Stimulated activated naive CD8-positive, alpha-beta T cell treated with anti-CD3 and anti-CD28 coated beads, Interleukin-15, amount 100 ng/mL, for 72 hours (primary cell): Measurements from ENCODE around the gene ZDHHC17.
A peak's percentile ranks its signal among the peaks of the same experiment; 100 is the strongest.

Source experiments
- ATAC-seq: fragments of 150-1000 bp; cut with Tn5 transposase; 2 replicates; pipeline ENCODE4 v1.10.0; 2021; ENCODE audit warnings: mild to moderate bottlenecking, moderate library complexity
- DNase-seq, 2 donors: peaks; one replicate each; pipeline ENCODE4 v3.0.0; 2021 to 2022
- H3K27ac Mint-ChIP-seq, 2 donors: one replicate each; pipeline ENCODE4 v1.8.0; 2022; ENCODE audit warnings: mild to moderate bottlenecking in 2 of 2, mixed read lengths in 2 of 2, moderate library complexity in 2 of 2
- H3K27me3 Mint-ChIP-seq: one replicate; pipeline ENCODE4 v1.8.0; 2022; ENCODE audit warnings: mixed read lengths
- H3K4me1 Mint-ChIP-seq: one replicate; pipeline ENCODE4 v1.8.0; 2022; ENCODE audit warnings: mild to moderate bottlenecking, mixed read lengths
- H3K4me3 Mint-ChIP-seq, 2 donors: one replicate each; pipeline ENCODE4 v1.8.0; 2022; ENCODE audit warnings: mild to moderate bottlenecking in 2 of 2, mixed read lengths in 2 of 2, moderate library complexity in 1 of 2
- H3K9me3 Mint-ChIP-seq, 2 donors: one replicate each; pipeline ENCODE4 v1.8.0; 2022; ENCODE audit warnings: mixed read lengths in 2 of 2

The ZDHHC17 gene

DNA sequence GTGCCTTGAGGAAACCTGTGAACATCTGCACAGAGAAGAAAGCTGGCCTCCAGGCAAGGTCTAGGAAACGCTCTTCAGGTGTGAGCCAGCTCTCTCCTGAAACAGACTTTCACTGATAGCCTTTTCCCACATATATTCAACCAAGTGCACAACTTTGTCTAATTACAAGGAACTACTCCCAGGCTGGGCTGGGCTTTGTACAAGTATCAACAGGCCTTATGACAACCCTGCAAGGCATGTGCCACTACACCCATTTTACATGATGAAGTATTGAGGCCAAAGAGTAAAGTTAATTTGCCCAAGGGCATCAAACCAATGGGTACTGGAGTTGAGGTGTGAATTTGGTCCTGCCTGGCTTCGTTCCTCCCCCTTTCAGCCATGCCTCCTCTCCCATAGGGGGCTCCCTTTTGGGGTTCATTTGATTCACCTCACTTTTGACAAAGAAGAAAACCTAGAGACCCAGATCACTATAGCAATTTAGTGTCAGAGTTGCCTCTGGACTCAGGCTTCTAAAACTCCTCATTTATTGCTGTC is 112.8 kb downstream of the ZDHHC17 start:
- no peak overlapping the region for H3K4me3 Mint-ChIP-seq
- H3K27me3 Mint-ChIP-seq: peaks cover 75% of the 10 kb centered on the region
- no peaks in the 10 kb centered on the region for H3K9me3 Mint-ChIP-seq
- no peak overlapping the region for H3K27ac Mint-ChIP-seq
- H3K4me1 Mint-ChIP-seq: peaks cover 17% of the 10 kb centered on the region
- DNase-seq: no peak
- no peak for ATAC-seq

DNA sequence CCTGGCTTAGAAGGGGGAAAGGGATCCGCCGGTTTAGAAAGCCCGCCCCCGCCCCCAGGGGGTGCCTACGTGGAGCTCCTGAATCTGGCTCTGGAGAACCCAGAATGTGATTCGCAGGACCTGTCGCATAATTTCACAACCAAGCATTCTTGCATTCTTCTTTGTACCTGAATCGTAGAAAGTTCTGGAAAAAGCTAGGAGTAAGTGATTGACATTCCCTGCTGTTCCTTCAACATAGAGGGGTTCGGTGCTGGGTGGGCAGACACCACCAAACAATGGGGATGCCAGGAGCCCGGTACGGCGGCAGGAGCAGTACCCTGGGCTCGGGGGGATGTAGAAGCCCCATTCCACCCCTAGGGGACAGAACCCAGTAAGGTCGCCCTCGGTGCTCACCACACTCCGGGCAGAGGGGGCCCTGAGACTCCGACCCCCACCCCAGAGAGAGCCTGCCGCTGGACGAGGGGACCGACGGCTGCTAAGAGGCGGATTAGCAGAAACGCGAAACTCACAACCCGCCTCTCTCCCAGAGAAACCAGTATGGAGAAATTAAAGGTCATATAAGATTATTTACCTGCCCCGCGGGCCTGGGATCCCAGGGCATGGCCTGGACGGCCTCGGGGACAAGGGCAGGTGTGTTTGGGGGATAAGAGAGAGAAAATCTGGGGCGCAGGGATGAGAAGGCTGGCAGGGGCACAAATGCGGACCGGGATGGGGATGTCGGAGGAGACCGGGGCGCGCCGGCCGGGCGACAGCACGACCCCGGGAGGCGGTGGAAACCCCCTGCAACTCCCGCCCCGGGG is 114.4 kb downstream of the ZDHHC17 start:
- no peaks in the 10 kb centered on the region for H3K9me3 Mint-ChIP-seq
- peak; percentile 30 to 51 for DNase-seq
- peak; percentile 77 for ATAC-seq
- H3K27ac Mint-ChIP-seq: peak overlapping the region in 1 of 2 donors; percentile 87
- H3K4me1 Mint-ChIP-seq: peaks cover 17% of the 10 kb centered on the region
- H3K27me3 Mint-ChIP-seq: peaks cover 82% of the 10 kb centered on the region
- peak overlapping the region; percentile 88 to 99 for H3K4me3 Mint-ChIP-seq

- peaks cover 17% of the 10 kb centered on the region for H3K4me1 Mint-ChIP-seq
- ATAC-seq (peak; percentile 82), DNase-seq (peak in 1 of 2 donors; percentile 63)
- peak within 1 kb of the TSS; percentile 88 to 99 for H3K4me3 Mint-ChIP-seq
- H3K27ac Mint-ChIP-seq: peak within 1 kb of the TSS; percentile 87
- H3K9me3 Mint-ChIP-seq: no peaks in the 10 kb centered on the region
- H3K27me3 Mint-ChIP-seq: peaks cover 75% of the 10 kb centered on the region
These were observed 115.2 kb downstream of the ZDHHC17 start, which contains the start of gene CSRP2 for GRCh38 chr12:76878899-76879709. TSS of gene CSRP2 (minus strand) at chr12:76879019. CDS start at chr12:76866260, 12,759 bp downstream.

GRCh38 chr12:76879710-76880518 is 116.0 kb downstream of the ZDHHC17 start:
- Mint-ChIP-seq H3K4me1 (peaks cover 17% of the 10 kb centered on the region), H3K4me3 (peak overlapping the region; percentile 85 to 99), H3K27ac (peak overlapping the region in 1 of 2 donors; percentile 87), H3K9me3 (no peaks in the 10 kb centered on the region), H3K27me3 (peaks cover 67% of the 10 kb centered on the region)
- ATAC-seq: no peak
- no peak for DNase-seq

- peaks cover 61% of the 10 kb centered on the region for H3K27me3 Mint-ChIP-seq
These were observed 116.7 kb downstream of the ZDHHC17 start for GRCh38 chr12:76880519-76881023.

GRCh38 chr12:76881142-76881541 is 117.2 kb downstream of the ZDHHC17 start:
- DNase-seq (no peak), ATAC-seq (no peak)
- Mint-ChIP-seq H3K27ac (no peak overlapping the region), H3K9me3 (no peaks in the 10 kb centered on the region), H3K4me3 (no peak overlapping the region), H3K27me3 (peaks cover 58% of the 10 kb centered on the region), H3K4me1 (peaks cover 17% of the 10 kb centered on the region)

More at GRCh38 chr12:76880519-76881023, 116.7 kb downstream of the ZDHHC17 start:
- DNase-seq: no peak
- Mint-ChIP-seq H3K4me1 (peaks cover 17% of the 10 kb centered on the region), H3K9me3 (no peaks in the 10 kb centered on the region), H3K27ac (no peak overlapping the region), H3K4me3 (no peak overlapping the region)
- ATAC-seq: no peak

DNA sequence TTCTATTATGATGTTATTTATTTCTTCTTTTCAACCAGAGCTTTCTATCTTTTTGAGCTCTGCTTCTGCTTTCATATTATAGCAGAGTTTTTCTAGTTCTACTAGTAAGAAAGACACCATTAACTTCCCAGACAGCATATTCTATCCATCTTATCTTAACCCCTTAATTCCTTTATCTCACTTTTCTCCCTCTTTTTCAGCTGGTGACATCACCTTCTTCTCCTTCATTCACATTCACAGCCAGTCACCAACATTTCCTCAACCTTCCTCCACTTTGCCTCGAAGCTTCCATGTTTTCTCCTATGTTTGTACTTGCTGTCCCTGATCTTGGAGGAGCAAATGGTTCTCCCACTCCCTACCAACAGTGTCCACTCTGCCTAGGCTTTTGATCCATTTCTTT is 118.5 kb downstream of the ZDHHC17 start:
- ATAC-seq: no peak
- no peaks in the 10 kb centered on the region for H3K9me3 Mint-ChIP-seq
- H3K4me3 Mint-ChIP-seq: no peak overlapping the region
- no peak overlapping the region for H3K27ac Mint-ChIP-seq
- no peak for DNase-seq
- peaks cover 17% of the 10 kb centered on the region for H3K4me1 Mint-ChIP-seq
- peaks cover 45% of the 10 kb centered on the region for H3K27me3 Mint-ChIP-seq

GRCh38 chr12:76883151-76883550 is 119.2 kb downstream of the ZDHHC17 start:
- Mint-ChIP-seq H3K4me1 (peaks cover 14% of the 10 kb centered on the region), H3K27ac (no peak overlapping the region), H3K27me3 (peaks cover 38% of the 10 kb centered on the region), H3K4me3 (no peak overlapping the region), H3K9me3 (no peaks in the 10 kb centered on the region)
- no peak for DNase-seq
- no peak for ATAC-seq

- no peak overlapping the region for H3K4me3 Mint-ChIP-seq
- no peak overlapping the region for H3K27ac Mint-ChIP-seq
- no peaks in the 10 kb centered on the region for H3K9me3 Mint-ChIP-seq
- H3K27me3 Mint-ChIP-seq: peaks cover 32% of the 10 kb centered on the region
- DNase-seq (no peak), ATAC-seq (no peak)
- peaks cover 8% of the 10 kb centered on the region for H3K4me1 Mint-ChIP-seq
These were observed 119.9 kb downstream of the ZDHHC17 start for GRCh38 chr12:76883811-76884210.

DNA sequence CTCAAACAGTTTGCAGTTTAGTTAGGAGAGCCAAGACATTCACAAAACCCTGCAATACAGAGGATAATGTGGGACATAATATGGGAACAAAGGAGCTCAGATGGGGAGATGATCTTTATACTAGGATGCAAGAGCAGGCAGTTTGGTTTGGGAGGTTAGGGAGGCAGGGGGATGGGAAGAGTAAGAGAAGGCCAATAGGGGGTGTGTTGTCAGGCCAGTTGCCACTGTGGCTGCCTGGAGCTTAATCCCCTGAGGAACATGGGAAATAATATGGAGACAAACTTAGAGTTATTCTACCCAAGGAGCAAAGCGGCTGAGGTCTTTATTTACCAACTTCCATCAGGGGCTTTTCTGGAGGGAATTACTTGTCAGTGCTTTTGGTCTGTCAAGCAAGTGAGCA is 124.9 kb downstream of the ZDHHC17 start:
- H3K4me3 Mint-ChIP-seq: no peak overlapping the region
- H3K27me3 Mint-ChIP-seq: peaks cover 9% of the 10 kb centered on the region
- DNase-seq: no peak
- no peak overlapping the region for H3K27ac Mint-ChIP-seq
- H3K9me3 Mint-ChIP-seq: no peaks in the 10 kb centered on the region
- no peak for ATAC-seq
- H3K4me1 Mint-ChIP-seq: peaks cover 14% of the 10 kb centered on the region

DNA sequence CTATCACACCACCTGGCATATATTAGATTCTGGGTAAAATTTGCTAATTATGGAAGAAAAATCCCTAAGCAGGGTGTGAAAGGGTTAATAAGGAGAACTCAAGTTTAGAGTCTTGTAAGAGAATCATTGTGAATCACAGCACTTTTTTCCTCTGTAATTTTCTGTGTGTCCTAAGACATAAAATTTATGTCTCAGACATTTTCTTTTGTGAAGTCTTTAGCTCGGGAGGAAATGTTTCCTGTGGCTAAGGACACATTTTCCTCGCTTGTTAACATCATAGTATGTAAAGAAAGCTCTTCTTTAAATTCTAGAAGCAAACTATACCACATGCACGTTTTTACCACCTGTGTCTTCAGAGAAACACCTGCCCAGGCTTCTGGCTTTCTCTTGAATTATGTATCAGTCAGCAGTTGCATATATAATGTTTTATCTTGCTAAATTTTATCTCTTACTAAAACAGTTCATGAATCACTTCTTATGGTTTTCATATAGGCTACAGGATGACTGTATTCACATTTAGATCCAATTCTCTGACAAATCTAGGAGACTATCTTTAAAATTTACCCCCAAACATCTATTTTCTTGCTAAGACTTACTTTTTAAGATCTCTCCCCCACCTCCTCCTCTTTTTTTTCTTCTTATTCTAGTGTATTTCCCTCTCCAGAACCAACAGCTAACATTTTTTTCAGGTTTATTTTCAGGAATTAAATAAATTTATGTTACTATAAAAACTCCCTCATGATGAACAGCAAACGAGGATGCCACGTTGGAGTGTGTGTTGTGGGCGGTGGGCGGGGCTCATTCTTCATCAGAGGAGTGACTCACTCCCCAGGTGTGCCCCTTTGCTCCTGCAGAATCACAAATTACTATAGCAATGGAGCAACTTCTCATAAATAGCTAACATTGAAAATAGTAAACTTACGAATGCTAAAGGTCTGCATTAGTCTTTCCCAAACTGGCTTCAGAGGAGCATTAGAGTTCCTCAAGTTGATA is 126.5 kb downstream of the ZDHHC17 start:
- DNase-seq (peak in 1 of 2 donors; percentile 18), ATAC-seq (no peak)
- H3K9me3 Mint-ChIP-seq: peaks cover 0 to 7% of the 10 kb centered on the region in 2 donors
- H3K27ac Mint-ChIP-seq: no peak overlapping the region
- peaks cover 14% of the 10 kb centered on the region for H3K4me1 Mint-ChIP-seq
- H3K27me3 Mint-ChIP-seq: peaks cover 9% of the 10 kb centered on the region
- H3K4me3 Mint-ChIP-seq: no peak overlapping the region

GRCh38 chr12:76891609-76892008 is 127.7 kb downstream of the ZDHHC17 start:
- H3K4me1 Mint-ChIP-seq: peaks cover 14% of the 10 kb centered on the region
- ATAC-seq: no peak
- H3K27me3 Mint-ChIP-seq: peaks cover 9% of the 10 kb centered on the region
- no peak overlapping the region for H3K27ac Mint-ChIP-seq
- DNase-seq: no peak
- peaks cover 0 to 7% of the 10 kb centered on the region in 2 donors for H3K9me3 Mint-ChIP-seq
- no peak overlapping the region for H3K4me3 Mint-ChIP-seq

DNA sequence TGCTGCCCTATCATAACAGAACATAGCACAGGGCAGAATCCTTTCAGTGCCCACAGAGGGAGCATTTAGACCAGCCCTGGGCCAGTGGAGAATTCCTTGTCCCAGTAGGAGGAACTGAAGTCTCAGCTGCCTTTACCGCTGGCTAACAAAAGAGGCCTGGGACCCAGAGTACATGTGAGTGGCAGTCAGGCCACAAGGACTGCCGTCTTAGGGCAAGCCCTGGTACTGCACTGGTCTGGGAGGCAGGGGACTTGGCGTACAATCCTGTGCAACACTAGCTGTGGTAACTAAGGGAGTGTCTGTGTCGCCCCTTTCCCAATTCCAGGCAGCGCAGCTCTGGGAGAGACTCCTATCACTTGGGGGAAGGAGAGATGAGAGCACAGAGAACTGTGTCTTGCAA is 131.9 kb downstream of the ZDHHC17 start:
- ATAC-seq: peak; percentile 39
- Mint-ChIP-seq H3K4me1 (peaks cover 3% of the 10 kb centered on the region), H3K4me3 (no peak overlapping the region), H3K27ac (no peak overlapping the region), H3K27me3 (peaks cover 9% of the 10 kb centered on the region), H3K9me3 (peaks cover 0 to 7% of the 10 kb centered on the region in 2 donors)
- DNase-seq: no peak

DNA sequence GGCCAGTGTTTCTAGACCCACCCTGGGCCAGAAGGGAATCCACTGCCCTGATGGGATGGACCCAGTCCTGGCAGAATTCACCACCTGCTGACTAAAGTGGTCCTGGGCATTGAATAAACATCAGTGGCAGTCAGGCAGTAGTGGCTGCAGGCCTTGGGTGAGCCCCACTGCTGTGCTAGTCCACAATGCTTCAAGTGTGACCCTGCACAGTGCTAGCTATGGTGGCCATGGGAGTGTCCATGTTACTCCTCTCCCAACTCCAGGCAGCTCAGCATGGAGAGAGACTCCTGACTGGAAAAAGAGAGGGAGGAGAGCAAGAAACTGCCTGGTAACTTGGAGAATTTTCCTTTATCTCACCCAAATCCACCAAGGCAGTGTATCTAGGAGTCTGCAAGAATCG is 132.4 kb downstream of the ZDHHC17 start:
- Mint-ChIP-seq H3K27me3 (peaks cover 9% of the 10 kb centered on the region), H3K4me1 (no peaks in the 10 kb centered on the region), H3K9me3 (peaks cover 0 to 7% of the 10 kb centered on the region in 2 donors), H3K27ac (no peak overlapping the region), H3K4me3 (no peak overlapping the region)
- DNase-seq (no peak), ATAC-seq (peak; percentile 35)
